Aorta (tissue), 5 donors: ENCODE measurements around the gene ITGA6. TPM values are rescaled to one million over a fixed set of nuclear protein-coding genes. Genes with fewer than 3 reads are reported as not detected.

ENCODE experiments used
- ATAC-seq: fragments of 200-7000 bp; cut with Tn5 transposase; one replicate; pipeline ENCODE4 v1.9.1; 2022; ENCODE audit warnings: moderate library complexity; ENCODE audit not compliant: low FRiP score
- DNase-seq, 2 donors: peaks; one replicate each; pipeline ENCODE4 v3.0.0-alpha.2; 2020
- H3K27ac ChIP-seq, 2 donors: one replicate each; pipeline ENCODE4 v1.5.1; 2013; ENCODE audit warnings: low read length in 2 of 2, mild to moderate bottlenecking in 2 of 2, moderate library complexity in 2 of 2, control low read depth in 1 of 2, inconsistent platforms in 1 of 2, low read depth in 1 of 2
- H3K27me3 ChIP-seq, 2 donors: one replicate each; pipeline ENCODE4 v1.6.1; 2013; ENCODE audit warnings: control low read depth in 1 of 2, low read length in 1 of 2, mild to moderate bottlenecking in 1 of 2, moderate library complexity in 1 of 2; ENCODE audit not compliant: insufficient read depth in 2 of 2, control insufficient read depth in 1 of 2
- H3K36me3 ChIP-seq, 2 donors: one replicate each; pipeline ENCODE4 v1.6.1; 2013; ENCODE audit warnings: control low read depth in 1 of 2, low read length in 1 of 2, mild to moderate bottlenecking in 1 of 2; ENCODE audit not compliant: insufficient read depth in 2 of 2, control insufficient read depth in 1 of 2
- H3K4me1 ChIP-seq, 2 donors: one replicate each; pipeline ENCODE4 v1.6.1; 2013; ENCODE audit warnings: low read length in 2 of 2, control low read depth in 1 of 2, mild to moderate bottlenecking in 1 of 2, moderate library complexity in 1 of 2; ENCODE audit not compliant: insufficient read depth in 2 of 2, control insufficient read depth in 1 of 2
- H3K4me3 ChIP-seq, 2 donors: one replicate each; pipeline ENCODE4 v1.5.1; 2013; ENCODE audit warnings: low read length in 2 of 2, control low read depth in 1 of 2, mild to moderate bottlenecking in 1 of 2
- H3K9me3 ChIP-seq: one replicate; pipeline ENCODE4 v1.6.1; 2013; ENCODE audit warnings: mild to moderate bottlenecking, low read length; ENCODE audit not compliant: control insufficient read depth
- WGBS, 2 donors: extraction: QIAGEN DNeasy Blood & Tissue Kit; methylation state at CpG; one replicate each; pipeline ENCODE4 v1.1.7; 2013; 5-methylcytosine and 5-hydroxymethylcytosine counted together
- intact Hi-C, 2 donors: fragments of 100-400 bp; cut with DNase I; formaldehyde crosslinking; loops; one replicate each; pipeline versions ENCODE4 v1.14.2 to v1.15.0; 2022
- polyA plus RNA-seq, 2 donors: library from polyadenylated mRNA; stranded (reverse); fragments of 200-250 nt; gene quantifications; one replicate each; pipeline ENCODE4 v1.2.3, GENCODE V29; 2013
- total RNA-seq, 2 donors: library from RNA; stranded (reverse); fragmentation: NEBNext Ultra II Directional; extraction: Animal tissue kit (Norgen Biotek cat#: 25700); gene quantifications; one replicate each; pipeline ENCODE4 v1.2.1, GENCODE V29; 2021
- donor health status: healthy with polysubstance abuse.
- donor health status: Bipolar disorder and iron deficiency.
- donor health status: DM: no; HTN: no; CAD: no.
- donor health status: DM: no; HTN: no; CAD: no.
- donor health status: DM: yes; HTN: yes; CAD: no.

The ITGA6 gene
- total and polyA plus RNA-seq, 4 donors, result 0.46 to 67.6 (median 26.5) TPM

GRCh38 chr2:172442072-172442895, 14.9 kb downstream of the ITGA6 start:
- H3K36me3 ChIP-seq, result no peaks in the 10 kb centered on the region
- no peaks in the 10 kb centered on the region for H3K4me1 ChIP-seq
- no peak overlapping the region for H3K4me3 ChIP-seq
- WGBS, 2 donors, result 80 to 83% methylated on average over 10 of the region's 10 CpGs
- intact Hi-C loops, result no loop called here
- DNase-seq (no peak), ATAC-seq (peak; percentile 61)
- no peaks in the 10 kb centered on the region for H3K9me3 ChIP-seq
- H3K27ac ChIP-seq, result no peak overlapping the region
- peaks cover 0 to 2% of the 10 kb centered on the region in 2 donors for H3K27me3 ChIP-seq

- no peaks in the 10 kb centered on the region for H3K4me1 ChIP-seq
- 12% methylated on average over 1 of the region's 1 CpG for WGBS, 2 donors
- ATAC-seq, result no peak
Measured at GRCh38 chr2:172445851-172446250, 18.5 kb downstream of the ITGA6 start.

GRCh38 chr2:172446474-172447063, 19.2 kb downstream of the ITGA6 start:
- WGBS, 2 donors, result 85 to 87% methylated on average over 6 of the region's 6 CpGs
- DNase-seq, result no peak
- Histone ChIP-seq H3K36me3 (no peaks in the 10 kb centered on the region), H3K9me3 (no peaks in the 10 kb centered on the region), H3K4me3 (no peak overlapping the region), H3K27ac (no peak overlapping the region), H3K27me3 (peaks cover 0 to 2% of the 10 kb centered on the region in 2 donors), H3K4me1 (no peaks in the 10 kb centered on the region)
- no peak for ATAC-seq
- intact Hi-C loops, result no loop called here

More at GRCh38 chr2:172445851-172446250, 18.5 kb downstream of the ITGA6 start:
- no peak for DNase-seq
- Histone ChIP-seq H3K27me3 (peaks cover 0 to 2% of the 10 kb centered on the region in 2 donors), H3K4me3 (no peak overlapping the region), H3K36me3 (no peaks in the 10 kb centered on the region), H3K27ac (no peak overlapping the region), H3K9me3 (no peaks in the 10 kb centered on the region)
- intact Hi-C loops, result no loop called here

- H3K27me3 ChIP-seq, result peaks cover 0 to 3% of the 10 kb centered on the region in 2 donors
- 92% methylated on average over 5 of the region's 5 CpGs for WGBS, 2 donors
- ATAC-seq, result no peak
- H3K27ac ChIP-seq, result no peak overlapping the region
- no peaks in the 10 kb centered on the region for H3K4me1 ChIP-seq
- H3K36me3 ChIP-seq, result no peaks in the 10 kb centered on the region
- H3K4me3 ChIP-seq, result no peak overlapping the region
- no peaks in the 10 kb centered on the region for H3K9me3 ChIP-seq
- intact Hi-C loops, result no loop called here
- DNase-seq, result no peak
Measured at GRCh38 chr2:172447811-172448493, 20.6 kb downstream of the ITGA6 start.

- H3K36me3 ChIP-seq, result no peaks in the 10 kb centered on the region
Measured at GRCh38 chr2:172448544-172449267, 21.3 kb downstream of the ITGA6 start.

GRCh38 chr2:172449911-172450550, 22.6 kb downstream of the ITGA6 start:
- 94 to 96% methylated on average over 8 of the region's 8 CpGs for WGBS, 2 donors
- H3K4me1 ChIP-seq, result no peaks in the 10 kb centered on the region

More at GRCh38 chr2:172448544-172449267, 21.3 kb downstream of the ITGA6 start:
- Histone ChIP-seq H3K27ac (no peak overlapping the region), H3K9me3 (no peaks in the 10 kb centered on the region), H3K4me3 (no peak overlapping the region), H3K27me3 (peaks cover 0 to 3% of the 10 kb centered on the region in 2 donors), H3K4me1 (no peaks in the 10 kb centered on the region)
- intact Hi-C loops, result no loop called here
- 85 to 87% methylated on average over 3 of the region's 3 CpGs for WGBS, 2 donors
- DNase-seq (no peak), ATAC-seq (no peak)

GRCh38 chr2:172451923-172452322, 24.5 kb downstream of the ITGA6 start:
- H3K4me3 ChIP-seq, result no peak overlapping the region
- H3K36me3 ChIP-seq, result no peaks in the 10 kb centered on the region
- DNase-seq, result no peak
- H3K27ac ChIP-seq, result no peak overlapping the region
- H3K27me3 ChIP-seq, result peaks cover 0 to 1% of the 10 kb centered on the region in 2 donors
- intact Hi-C loops, result no loop called here
- no peaks in the 10 kb centered on the region for H3K4me1 ChIP-seq
- WGBS, 2 donors, result 89 to 91% methylated on average over 5 of the region's 5 CpGs
- no peaks in the 10 kb centered on the region for H3K9me3 ChIP-seq
- no peak for ATAC-seq

More at GRCh38 chr2:172449911-172450550, 22.6 kb downstream of the ITGA6 start:
- no peak for ATAC-seq
- DNase-seq, result no peak
- Histone ChIP-seq H3K4me3 (no peak overlapping the region), H3K9me3 (no peaks in the 10 kb centered on the region), H3K27ac (no peak overlapping the region), H3K27me3 (peaks cover 0 to 3% of the 10 kb centered on the region in 2 donors), H3K36me3 (no peaks in the 10 kb centered on the region)
- intact Hi-C loops, result no loop called here

DNA sequence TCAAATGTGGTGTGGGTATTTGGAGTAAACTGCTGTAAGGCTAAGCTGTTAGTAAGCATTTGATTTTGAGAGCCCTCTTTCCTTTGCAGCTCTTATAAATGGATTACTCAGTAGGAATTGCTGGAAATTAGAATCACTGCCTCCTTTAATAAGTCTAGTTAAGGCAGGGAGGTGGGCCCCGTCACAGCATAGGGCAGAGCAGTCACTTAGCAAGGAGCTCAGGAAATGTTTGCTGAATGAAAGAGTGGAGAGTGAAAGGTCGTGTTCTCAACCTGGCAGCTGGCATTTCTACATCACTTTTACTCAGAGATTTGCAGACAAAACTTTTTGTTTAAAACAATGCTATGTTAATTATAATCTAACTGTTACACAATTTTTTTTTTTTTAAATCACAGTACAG, 25.5 kb downstream of the ITGA6 start:
- no peak for DNase-seq
- Histone ChIP-seq H3K36me3 (no peaks in the 10 kb centered on the region), H3K9me3 (no peaks in the 10 kb centered on the region), H3K4me1 (no peaks in the 10 kb centered on the region), H3K27me3 (peaks cover 0 to 1% of the 10 kb centered on the region in 2 donors), H3K4me3 (no peak overlapping the region), H3K27ac (no peak overlapping the region)
- ATAC-seq, result no peak
- WGBS, 2 donors, result 48 to 73% methylated on average over 2 of the region's 2 CpGs
- intact Hi-C loops, result no loop called here
